ENCODE data around the gene MCCC2. TPM values are rescaled to one million over a fixed set of nuclear protein-coding genes. Genes with fewer than 3 reads are reported as not detected.
A peak's percentile ranks its signal among the peaks of the same experiment; 100 is the strongest.

MCCC2 gene
- total RNA-seq, 2 experiments from 2014 or later = 60.0 to 60.4 TPM

GRCh38 chr5:71695595-71695994, 108.5 kb downstream of the MCCC2 start:
- no peak for DNase-seq
- POLR2A ChIA-PET = no interaction called here
- Mint-ChIP-seq H3K36me3 (ENCODE audit: low read depth) (peaks cover 4% of the 10 kb centered on the region), H3K27ac (no peak overlapping the region), H3K4me3 (no peak overlapping the region), H3K4me1 (ENCODE audit: low read depth) (peaks cover 7% of the 10 kb centered on the region), H3K27me3 (peaks cover 7% of the 10 kb centered on the region), H3K9me3 (no peaks in the 10 kb centered on the region)
- CTCF ChIA-PET = interaction anchor here (0.6 to 0.8 kb wide), 2 partner anchors 23 to 220 kb away, joined by 3 read pairs; no protein-coding TSS in a partner anchor
- no peak for ATAC-seq
- no peak for TF ChIP-seq CTCF (IDR thresholded peaks at IDR 0.05)
- intact Hi-C loops (cut with micrococcal nuclease) = no loop called here

- Mint-ChIP-seq H3K4me1 (ENCODE audit: low read depth) (peaks cover 7% of the 10 kb centered on the region), H3K36me3 (ENCODE audit: low read depth) (peaks cover 4% of the 10 kb centered on the region), H3K4me3 (no peak overlapping the region), H3K9me3 (no peaks in the 10 kb centered on the region), H3K27ac (no peak overlapping the region), H3K27me3 (peaks cover 9% of the 10 kb centered on the region)
- TF ChIP-seq CTCF (IDR thresholded peaks at IDR 0.05) = peak; percentile 38
- intact Hi-C loops (cut with micrococcal nuclease) = no loop called here
- ChIA-PET CTCF (interaction anchor here (1.2 to 1.6 kb wide), 4 partner anchors 8 to 35 kb away, joined by 3 to 5 read pairs (median 4); no protein-coding TSS in a partner anchor), POLR2A (no interaction called here)
- DNase-seq (no peak), ATAC-seq (no peak)
Measured at GRCh38 chr5:71697967-71698366, 110.8 kb downstream of the MCCC2 start.

- CTCF ChIA-PET = interaction anchor here (1.2 to 1.6 kb wide), 2 partner anchors 19 to 58 kb away, joined by 3 to 4 read pairs; no protein-coding TSS in a partner anchor
Measured at GRCh38 chr5:71699233-71699632, 112.1 kb downstream of the MCCC2 start.

GRCh38 chr5:71699751-71700150, 112.6 kb downstream of the MCCC2 start:
- no peak for TF ChIP-seq CTCF (IDR thresholded peaks at IDR 0.05)
- DNase-seq (no peak), ATAC-seq (no peak)
- ChIA-PET CTCF (no interaction called here), POLR2A (no interaction called here)
- Mint-ChIP-seq H3K4me3 (no peak overlapping the region), H3K9me3 (no peaks in the 10 kb centered on the region), H3K27me3 (peaks cover 5% of the 10 kb centered on the region), H3K36me3 (ENCODE audit: low read depth) (peaks cover 4% of the 10 kb centered on the region), H3K27ac (no peak overlapping the region), H3K4me1 (ENCODE audit: low read depth) (peaks cover 7% of the 10 kb centered on the region)
- intact Hi-C loops (cut with micrococcal nuclease) = no loop called here

More at GRCh38 chr5:71699233-71699632, 112.1 kb downstream of the MCCC2 start:
- POLR2A ChIA-PET = no interaction called here
- Mint-ChIP-seq H3K36me3 (ENCODE audit: low read depth) (peaks cover 4% of the 10 kb centered on the region), H3K27ac (no peak overlapping the region), H3K4me3 (no peak overlapping the region), H3K9me3 (no peaks in the 10 kb centered on the region), H3K4me1 (ENCODE audit: low read depth) (peaks cover 7% of the 10 kb centered on the region), H3K27me3 (peaks cover 5% of the 10 kb centered on the region)
- ATAC-seq (no peak), DNase-seq (no peak)
- no peak for TF ChIP-seq CTCF (IDR thresholded peaks at IDR 0.05)
- intact Hi-C loops (cut with micrococcal nuclease) = no loop called here

- Mint-ChIP-seq H3K36me3 (ENCODE audit: low read depth) (peaks cover 4% of the 10 kb centered on the region), H3K9me3 (no peaks in the 10 kb centered on the region), H3K4me3 (no peak overlapping the region), H3K27me3 (peaks cover 5% of the 10 kb centered on the region), H3K27ac (no peak overlapping the region), H3K4me1 (ENCODE audit: low read depth) (peaks cover 7% of the 10 kb centered on the region)
- POLR2A ChIA-PET = no interaction called here
- no peak for TF ChIP-seq CTCF (IDR thresholded peaks at IDR 0.05)
- CTCF ChIA-PET = no interaction called here
- no peak for DNase-seq
- no peak for ATAC-seq
- intact Hi-C loops (cut with micrococcal nuclease) = no loop called here
Measured at GRCh38 chr5:71700803-71701202, 113.7 kb downstream of the MCCC2 start.

Data from activated CD8-positive, alpha-beta T cell treated with anti-CD3 and anti-CD28 coated beads for 36 hours (primary cell).